K562 (cell line): ENCODE data around the gene NOC4L. TPM values are rescaled to one million over a fixed set of nuclear protein-coding genes. Genes with fewer than 3 reads are reported as not detected.

Experiments
- ATAC-seq: fragments of 200-7000 bp; cut with Tn5 transposase; 3 replicates; pipeline ENCODE4 v1.9.1; 2020; ENCODE audit warnings: moderate library complexity
- BruUV-seq: library from RNA; stranded (reverse); fragments of 400-500 nt; replicated peaks from 2 replicates; lab custom pipeline; 2021; lab: Mats Ljungman, UMichigan
- CTCF ChIA-PET: fragments of 300-600 bp; formaldehyde crosslinking; extraction: SDS; loops from one replicate; lab custom pipeline; 2021; ENCODE audit warnings: low intra/inter-chr PET ratio; lab: Yijun Ruan, JAX
- POLR2A ChIA-PET: fragments of 300-600, 350-650 bp; sonication (Branson Sonifier 250); formaldehyde crosslinking; extraction: SDS; loops from one replicate; lab custom pipeline; 2021; ENCODE audit warnings: antibody characterized with exemption, inconsistent platforms; lab: Yijun Ruan, JAX
- DNase-seq, 4 experiments: peaks; one replicate each; pipeline versions ENCODE4 v3.0.0 to v3.0.0-alpha.2; 2011 to 2018; ENCODE audit warnings: low spot score in 3 of 4, mixed read lengths in 3 of 4; ENCODE audit errors: extremely low read depth in 1 of 4
- FAIRE-seq: peaks from 2 replicates; lab custom pipeline; 2011; peaks lifted over from hg19 to GRCh38; lab: Jason Lieb, UNC
- H2AFZ ChIP-seq: 2 replicates; pipeline ENCODE4 v1.6.0; 2011; ENCODE audit warnings: low read depth, low read length, control low read depth, inconsistent platforms
- H3K27ac ChIP-seq: fragments of 200-600 bp; 3 replicates; pipeline ENCODE4 v1.8.0; 2011; ENCODE audit warnings: low read depth, mild to moderate bottlenecking, control low read depth, inconsistent platforms, low read length, moderate library complexity, mixed read lengths; ENCODE audit errors: extremely low read depth
- H3K27me3 ChIP-seq, 2 experiments: fragments of 300-600 bp in 1 of 2; 2 replicates in 1 of 2; 3 replicates in 1 of 2; pipeline versions ENCODE4 v1.6.0 to v1.8.0; 2011; ENCODE audit warnings: inconsistent platforms in 2 of 2, low read length in 2 of 2, mild to moderate bottlenecking in 1 of 2, mixed read lengths in 1 of 2, moderate library complexity in 1 of 2; ENCODE audit not compliant: control insufficient read depth in 2 of 2, insufficient read depth in 2 of 2
- H3K36me3 ChIP-seq: fragments of 300-600 bp; 3 replicates; pipeline ENCODE4 v1.8.0; 2011; ENCODE audit warnings: mild to moderate bottlenecking, low read length, inconsistent platforms; ENCODE audit not compliant: control insufficient read depth, insufficient read depth
- H3K4me1 ChIP-seq, 2 experiments: fragments of 200-600 bp in 1 of 2; replicated peaks in 1 of 2; 2 replicates in 1 of 2; 3 replicates in 1 of 2; pipeline versions ENCODE4 v1.5.1 to v1.8.0; 2011; ENCODE audit warnings: inconsistent platforms in 2 of 2, low read length in 2 of 2, mild to moderate bottlenecking in 1 of 2, mixed read lengths in 1 of 2, moderate library complexity in 1 of 2; ENCODE audit not compliant: control insufficient read depth in 2 of 2, insufficient read depth in 2 of 2
- H3K4me2 ChIP-seq: 2 replicates; pipeline ENCODE4 v1.6.1; 2011; ENCODE audit warnings: low read length, control low read depth, inconsistent platforms, mixed read lengths; ENCODE audit not compliant: insufficient read depth
- H3K4me3 ChIP-seq: fragments of 200-600 bp; sonication (generic), shearing (Covaris generic); 2 replicates; pipeline ENCODE4 v1.5.1; 2016; ENCODE audit warnings: control low read depth, inconsistent platforms
- H3K79me2 ChIP-seq: fragments of 200-600 bp; 3 replicates; pipeline ENCODE4 v1.8.0; 2011; ENCODE audit warnings: low read length, inconsistent platforms; ENCODE audit not compliant: control insufficient read depth, insufficient read depth
- H3K9ac ChIP-seq, 2 experiments: 2 replicates each; pipeline versions ENCODE4 v1.6.0 to v1.6.1; 2011; ENCODE audit warnings: low read depth in 2 of 2, low read length in 2 of 2, control low read depth in 1 of 2, inconsistent platforms in 1 of 2, mild to moderate bottlenecking in 1 of 2, mixed read lengths in 1 of 2; ENCODE audit not compliant: insufficient read depth in 1 of 2
- H3K9me1 ChIP-seq: one replicate; pipeline ENCODE4 v1.6.0; 2011; ENCODE audit warnings: inconsistent platforms, mild to moderate bottlenecking, low read length, moderate library complexity; ENCODE audit not compliant: control insufficient read depth, insufficient read depth
- H3K9me3 ChIP-seq: replicated peaks from 2 replicates; pipeline ENCODE4 v1.5.1; 2011; ENCODE audit warnings: low read depth, low read length, inconsistent platforms; ENCODE audit not compliant: control insufficient read depth, insufficient read depth
- H4K20me1 ChIP-seq: replicated peaks from 2 replicates; pipeline ENCODE4 v1.6.1; 2011; ENCODE audit warnings: low read length, inconsistent platforms, mixed read lengths; ENCODE audit not compliant: control insufficient read depth, insufficient read depth
- CXXC5 ChIP-seq: fragments of 250-450 bp; sonication (Bioruptor Pico); IDR thresholded peaks from 2 replicates; pipeline ENCODE4 v1.8.0; 2022; ENCODE audit warnings: inconsistent platforms, mild to moderate bottlenecking, moderate library complexity
- KAT7 ChIP-seq: sonication (generic); formaldehyde crosslinking; IDR thresholded peaks from 2 replicates; pipeline ENCODE4 v1.8.0; 2022; ENCODE audit warnings: missing genetic modification reagents, mild to moderate bottlenecking, borderline replicate concordance
- NELFE ChIP-seq: IDR thresholded peaks from 2 replicates; pipeline ENCODE4 v1.6.1; 2011; ENCODE audit warnings: mild to moderate bottlenecking; ENCODE audit not compliant: insufficient read depth, insufficient read length
- TCF7L2 ChIP-seq: fragments of 150-350 bp; IDR thresholded peaks from 2 replicates; pipeline ENCODE4 v1.6.1; 2016; ENCODE audit warnings: low read depth, mild to moderate bottlenecking, low read length, moderate library complexity
- WGBS: fragments of 100-300 bp; shearing (Covaris generic); methylation state at CpG from one replicate; pipeline ENCODE4 v1.1.6; 2016; ENCODE audit warnings: low coverage, mixed read lengths; ENCODE audit not compliant: insufficient coverage; ENCODE audit errors: missing lambda C conversion rate; 5-methylcytosine and 5-hydroxymethylcytosine counted together
- in situ Hi-C: fragments of 300-500 bp; cut with MboI; formaldehyde crosslinking; loops from 4 replicates; pipeline ENCODE4 v1.15.0; 2018; ENCODE audit warnings: inconsistent platforms, mixed read lengths
- intact Hi-C: fragments of 100-400 bp; cut with micrococcal nuclease; formaldehyde crosslinking; loops from 2 replicates; pipeline ENCODE4 v1.14.2; 2022
- polyA plus RNA-seq, 8 experiments: library from polyadenylated mRNA; depleted of rRNA in 4 of 8; stranded (reverse) in 5 of 8; unstranded in 3 of 8; fragments of >200 nt; fragmentation: Nextera tagmentation in 2 of 8; fragmentation: Illumina TruSeq in 1 of 8; extraction: Ambion mirVana in 2 of 8; extraction: Trizol in 1 of 8; gene quantifications; 2 replicates each; pipeline versions ENCODE4 v1.2.1 to v1.2.3, GENCODE V29; 2011 to 2014; ENCODE audit warnings: inconsistent platforms in 1 of 8, missing spikeins in 1 of 8
- total RNA-seq, 7 experiments: library from RNA; depleted of rRNA in 6 of 7; stranded (reverse); fragments of >200 nt in 6 of 7; fragmentation: Illumina TruSeq in 2 of 7; extraction: Trizol in 2 of 7; gene quantifications; 2 replicates each; pipeline versions ENCODE4 v1.2.1 to v1.2.3, GENCODE V29; 2011 to 2021; ENCODE audit warnings: low replicate concordance in 1 of 7
- TF ChIP-seq, protein P1 (sequence below): fragments of 250-450 bp; sonication (Bioruptor Pico); IDR thresholded peaks from 2 replicates; pipeline ENCODE4 v1.4.0; 2020

The NOC4L gene
- total and polyA plus RNA-seq, 9 of the 15 experiments (the other 6 are each of a cell fraction or from before 2014, with no cell fraction given) = 1.3 to 77.0 (median 20.0) TPM

- H3K4me3 ChIP-seq = no peak overlapping the region
- H3K27me3 ChIP-seq = no peaks in the 10 kb centered on the region
- BruUV-seq = no TSS peak
- no peak overlapping the region for H3K4me2 ChIP-seq
- peaks cover 0 to 43% of the 10 kb centered on the region in 2 experiments; a peak in 3 of 5 replicates for H3K4me1 ChIP-seq
- TF ChIP-seq NELFE (no peak), KAT7 (CRISPR knock-in tag) (no peak), TCF7L2 (no peak), CXXC5 (CRISPR knock-in tag) (no peak)
- TF ChIP-seq, protein P1, sequence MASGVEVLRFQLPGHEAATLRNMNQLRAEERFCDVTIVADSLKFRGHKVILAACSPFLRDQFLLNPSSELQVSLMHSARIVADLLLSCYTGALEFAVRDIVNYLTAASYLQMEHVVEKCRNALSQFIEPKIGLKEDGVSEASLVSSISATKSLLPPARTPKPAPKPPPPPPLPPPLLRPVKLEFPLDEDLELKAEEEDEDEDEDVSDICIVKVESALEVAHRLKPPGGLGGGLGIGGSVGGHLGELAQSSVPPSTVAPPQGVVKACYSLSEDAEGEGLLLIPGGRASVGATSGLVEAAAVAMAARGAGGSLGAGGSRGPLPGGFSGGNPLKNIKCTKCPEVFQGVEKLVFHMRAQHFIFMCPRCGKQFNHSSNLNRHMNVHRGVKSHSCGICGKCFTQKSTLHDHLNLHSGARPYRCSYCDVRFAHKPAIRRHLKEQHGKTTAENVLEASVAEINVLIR = no peak
- intact Hi-C loops = loop anchor here (10.0 kb wide), 2 partner anchors 64 to 264 kb away; no protein-coding TSS in a partner anchor
- H4K20me1 ChIP-seq = no peaks in the 10 kb centered on the region; the same call in 1 of the 2 replicates
- peaks cover 4% of the 10 kb centered on the region for H3K9me1 ChIP-seq
- FAIRE-seq (no peak), DNase-seq (no peak), ATAC-seq (no peak)
- H3K9ac ChIP-seq = no peak overlapping the region
- peaks cover 47% of the 10 kb centered on the region; the same call in 2 of the 3 replicates for H3K36me3 ChIP-seq
- H2AFZ ChIP-seq = no peak overlapping the region
- in situ Hi-C loops = no loop called here
- peaks cover 2% of the 10 kb centered on the region; the same call in 1 of the 2 replicates for H3K9me3 ChIP-seq
- CTCF ChIA-PET = no interaction called here
- WGBS = 93% methylated on average over 6 of the region's 6 CpGs
- H3K27ac ChIP-seq = no peak overlapping the region
- H3K79me2 ChIP-seq = peaks cover 19% of the 10 kb centered on the region
- POLR2A ChIA-PET = no interaction called here
These were observed 6.5 kb downstream of the NOC4L start for GRCh38 chr12:132150780-132151144.
